ENCODE data around the gene PEX7. TPM values are rescaled to one million over a fixed set of nuclear protein-coding genes. Genes with fewer than 3 reads are reported as not detected.

Gene PEX7, protein sequence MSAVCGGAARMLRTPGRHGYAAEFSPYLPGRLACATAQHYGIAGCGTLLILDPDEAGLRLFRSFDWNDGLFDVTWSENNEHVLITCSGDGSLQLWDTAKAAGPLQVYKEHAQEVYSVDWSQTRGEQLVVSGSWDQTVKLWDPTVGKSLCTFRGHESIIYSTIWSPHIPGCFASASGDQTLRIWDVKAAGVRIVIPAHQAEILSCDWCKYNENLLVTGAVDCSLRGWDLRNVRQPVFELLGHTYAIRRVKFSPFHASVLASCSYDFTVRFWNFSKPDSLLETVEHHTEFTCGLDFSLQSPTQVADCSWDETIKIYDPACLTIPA
- polyA plus RNA-seq (2013, experiment 1 of 2) = 5.6 TPM
- polyA plus RNA-seq (2013, experiment 2 of 2) = 5.4 TPM

GRCh38 chr6:136822376-136823127 lies at the start of gene PEX7:
Gene PEX7 (plus strand): TSS chr6:136822592. CDS start chr6:136822666, 74 bp downstream.
- H3K23ac ChIP-seq (ENCODE audit: low read length) = peak within 1 kb of the TSS; percentile 50
- peak within 1 kb of the TSS; percentile 51 for H3K4me3 ChIP-seq (ENCODE audit: low read length)
- H3K4me1 ChIP-seq (ENCODE audit: control insufficient read depth, low read depth, low read length) = no peaks in the 10 kb centered on the region
- H3K79me1 ChIP-seq (ENCODE audit: low read length) = peaks cover 2% of the 10 kb centered on the region
- H3K79me2 ChIP-seq (ENCODE audit: control insufficient read depth, insufficient read depth, low read length) = no peaks in the 10 kb centered on the region
- H3K36me3 ChIP-seq (ENCODE audit: control insufficient read depth, insufficient read depth, low read length) = peaks cover 1% of the 10 kb centered on the region
- no CpG with 5 or more reads among the region's 78 CpGs for WGBS (ENCODE audit: extremely low coverage, insufficient coverage, low lambda C conversion rate)
- peak within 1 kb of the TSS; percentile 97 for H3K18ac ChIP-seq (ENCODE audit: low read length)
- no peak within 1 kb of the TSS for H2BK5ac ChIP-seq (ENCODE audit: low read length)
- H3K27ac ChIP-seq (ENCODE audit: low read depth, low read length) = peak within 1 kb of the TSS; percentile 77
- no peak within 1 kb of the TSS for H2BK15ac ChIP-seq (replicated peaks; ENCODE audit: low read depth)
- DNase-seq = peak; percentile 97
- H3K4ac ChIP-seq (ENCODE audit: low read depth, low read length) = peak within 1 kb of the TSS; percentile 63
- H3K4me2 ChIP-seq (ENCODE audit: low read length) = peak within 1 kb of the TSS; percentile 78
- H4K5ac ChIP-seq (ENCODE audit: low read length) = peak within 1 kb of the TSS; percentile 62
- peak within 1 kb of the TSS; percentile 97 for H4K8ac ChIP-seq (ENCODE audit: low read depth, low read length)
- peak within 1 kb of the TSS; percentile 77 for H2AK5ac ChIP-seq (ENCODE audit: low read length)
- peak within 1 kb of the TSS; percentile 97 for H3K56ac ChIP-seq (ENCODE audit: low read length)
- H3K27me3 ChIP-seq (ENCODE audit: insufficient read depth, low read length, poor library complexity) = no peaks in the 10 kb centered on the region
- H2BK120ac ChIP-seq (ENCODE audit: low read depth, low read length) = no peak within 1 kb of the TSS
- H3K9ac ChIP-seq (ENCODE audit: low read length) = peak within 1 kb of the TSS; percentile 77

- H3K79me1 ChIP-seq (ENCODE audit: low read length) = no peaks in the 10 kb centered on the region
- H3K79me2 ChIP-seq (ENCODE audit: control insufficient read depth, insufficient read depth, low read length) = no peaks in the 10 kb centered on the region
- no peak overlapping the region for H3K4me2 ChIP-seq (ENCODE audit: low read length)
- no peak overlapping the region for H4K8ac ChIP-seq (ENCODE audit: low read depth, low read length)
- DNase-seq = peak; percentile 89
- no peak overlapping the region for H2BK120ac ChIP-seq (ENCODE audit: low read depth, low read length)
- H4K5ac ChIP-seq (ENCODE audit: low read length) = no peak overlapping the region
- H3K4ac ChIP-seq (ENCODE audit: low read depth, low read length) = no peak overlapping the region
- no peak overlapping the region for H3K23ac ChIP-seq (ENCODE audit: low read length)
- no peak overlapping the region for H3K27ac ChIP-seq (ENCODE audit: low read depth, low read length)
- H3K9ac ChIP-seq (ENCODE audit: low read length) = no peak overlapping the region
- H3K36me3 ChIP-seq (ENCODE audit: control insufficient read depth, insufficient read depth, low read length) = no peaks in the 10 kb centered on the region
- no peak overlapping the region for H3K18ac ChIP-seq (ENCODE audit: low read length)
- H2BK5ac ChIP-seq (ENCODE audit: low read length) = no peak overlapping the region
- H3K4me3 ChIP-seq (ENCODE audit: low read length) = no peak overlapping the region
- no CpG with 5 or more reads among the region's 6 CpGs for WGBS (ENCODE audit: extremely low coverage, insufficient coverage, low lambda C conversion rate)
- no peak overlapping the region for H2AK5ac ChIP-seq (ENCODE audit: low read length)
- H3K4me1 ChIP-seq (ENCODE audit: control insufficient read depth, low read depth, low read length) = no peaks in the 10 kb centered on the region
- no peak overlapping the region for H2BK15ac ChIP-seq (replicated peaks; ENCODE audit: low read depth)
- H3K56ac ChIP-seq (ENCODE audit: low read length) = no peak overlapping the region
- no peaks in the 10 kb centered on the region for H3K27me3 ChIP-seq (ENCODE audit: insufficient read depth, low read length, poor library complexity)
These were observed 49.5 kb upstream of the PEX7 start for GRCh38 chr6:136772685-136773472.

GRCh38 chr6:136773473-136773796 lies 49.0 kb upstream of the PEX7 start:
- Histone ChIP-seq H2BK15ac (replicated peaks; ENCODE audit: low read depth) (no peak overlapping the region), H3K27ac (ENCODE audit: low read depth, low read length) (no peak overlapping the region), H4K8ac (ENCODE audit: low read depth, low read length) (no peak overlapping the region), H3K9ac (ENCODE audit: low read length) (no peak overlapping the region), H3K79me1 (ENCODE audit: low read length) (no peaks in the 10 kb centered on the region), H4K5ac (ENCODE audit: low read length) (no peak overlapping the region), H3K23ac (ENCODE audit: low read length) (no peak overlapping the region), H3K36me3 (ENCODE audit: control insufficient read depth, insufficient read depth, low read length) (no peaks in the 10 kb centered on the region), H3K4me3 (ENCODE audit: low read length) (no peak overlapping the region), H3K4ac (ENCODE audit: low read depth, low read length) (no peak overlapping the region), H2BK5ac (ENCODE audit: low read length) (no peak overlapping the region), H3K79me2 (ENCODE audit: control insufficient read depth, insufficient read depth, low read length) (no peaks in the 10 kb centered on the region), H3K56ac (ENCODE audit: low read length) (no peak overlapping the region), H2AK5ac (ENCODE audit: low read length) (no peak overlapping the region), H3K27me3 (ENCODE audit: insufficient read depth, low read length, poor library complexity) (no peaks in the 10 kb centered on the region), H2BK120ac (ENCODE audit: low read depth, low read length) (no peak overlapping the region), H3K18ac (ENCODE audit: low read length) (no peak overlapping the region), H3K4me1 (ENCODE audit: control insufficient read depth, low read depth, low read length) (no peaks in the 10 kb centered on the region), H3K4me2 (ENCODE audit: low read length) (no peak overlapping the region)
- DNase-seq = no peak
- no CpG with 5 or more reads among the region's 4 CpGs for WGBS (ENCODE audit: extremely low coverage, insufficient coverage, low lambda C conversion rate)

DNA sequence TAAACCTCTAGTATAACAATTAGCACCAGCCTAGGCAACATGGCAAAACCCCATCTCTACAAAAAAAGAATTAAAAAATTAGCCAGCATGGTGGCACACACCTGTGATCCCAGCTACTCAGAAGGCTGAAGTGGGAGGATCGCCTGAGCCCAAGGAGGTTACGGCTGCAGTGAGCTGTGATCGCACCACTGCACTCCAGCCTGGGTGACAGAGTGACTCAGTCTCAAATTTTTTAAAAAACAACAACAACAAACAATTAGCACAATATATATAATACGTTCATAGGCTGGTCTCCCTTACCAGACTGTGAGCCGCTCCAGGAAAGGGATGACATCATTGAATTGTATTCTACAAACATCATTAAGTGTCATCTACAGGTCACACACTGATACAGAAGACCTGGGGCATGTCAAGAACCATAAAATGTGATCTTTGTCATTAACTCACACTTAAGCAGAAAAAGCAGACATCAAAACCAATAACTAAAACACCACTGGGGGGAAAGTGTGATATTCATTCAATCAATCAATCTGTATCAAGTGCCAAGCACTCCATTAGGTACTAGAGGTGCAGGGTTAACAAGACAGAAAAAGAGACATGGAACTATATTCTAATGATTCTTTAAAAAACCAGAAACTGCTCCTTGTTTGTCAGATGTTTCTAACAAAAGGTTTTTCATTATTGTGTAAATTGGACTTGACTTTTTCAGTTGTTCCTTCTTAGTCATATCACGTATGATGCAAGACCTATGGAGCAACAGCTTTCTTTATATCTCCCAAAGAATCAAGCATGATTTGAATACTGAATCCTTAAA lies 48.0 kb upstream of the PEX7 start:
- H4K8ac ChIP-seq (ENCODE audit: low read depth, low read length) = no peak overlapping the region
- no peaks in the 10 kb centered on the region for H3K4me1 ChIP-seq (ENCODE audit: control insufficient read depth, low read depth, low read length)
- H3K4ac ChIP-seq (ENCODE audit: low read depth, low read length) = no peak overlapping the region
- no peak overlapping the region for H3K27ac ChIP-seq (ENCODE audit: low read depth, low read length)
- no peak overlapping the region for H3K4me2 ChIP-seq (ENCODE audit: low read length)
- H2BK15ac ChIP-seq (replicated peaks; ENCODE audit: low read depth) = no peak overlapping the region
- no peaks in the 10 kb centered on the region for H3K27me3 ChIP-seq (ENCODE audit: insufficient read depth, low read length, poor library complexity)
- no peaks in the 10 kb centered on the region for H3K36me3 ChIP-seq (ENCODE audit: control insufficient read depth, insufficient read depth, low read length)
- no peak overlapping the region for H3K4me3 ChIP-seq (ENCODE audit: low read length)
- H2AK5ac ChIP-seq (ENCODE audit: low read length) = no peak overlapping the region
- no peak overlapping the region for H3K9ac ChIP-seq (ENCODE audit: low read length)
- no peak overlapping the region for H2BK5ac ChIP-seq (ENCODE audit: low read length)
- H3K18ac ChIP-seq (ENCODE audit: low read length) = no peak overlapping the region
- peak; percentile 29 for DNase-seq
- WGBS (ENCODE audit: extremely low coverage, insufficient coverage, low lambda C conversion rate) = no CpG with 5 or more reads among the region's 6 CpGs
- no peak overlapping the region for H4K5ac ChIP-seq (ENCODE audit: low read length)
- H3K79me1 ChIP-seq (ENCODE audit: low read length) = no peaks in the 10 kb centered on the region
- no peak overlapping the region for H2BK120ac ChIP-seq (ENCODE audit: low read depth, low read length)
- no peak overlapping the region for H3K56ac ChIP-seq (ENCODE audit: low read length)
- H3K79me2 ChIP-seq (ENCODE audit: control insufficient read depth, insufficient read depth, low read length) = no peaks in the 10 kb centered on the region
- no peak overlapping the region for H3K23ac ChIP-seq (ENCODE audit: low read length)

- Histone ChIP-seq H3K36me3 (ENCODE audit: control insufficient read depth, insufficient read depth, low read length) (no peaks in the 10 kb centered on the region), H3K4me2 (ENCODE audit: low read length) (no peak overlapping the region), H2AK5ac (ENCODE audit: low read length) (no peak overlapping the region), H4K5ac (ENCODE audit: low read length) (no peak overlapping the region), H3K9ac (ENCODE audit: low read length) (no peak overlapping the region), H3K79me2 (ENCODE audit: control insufficient read depth, insufficient read depth, low read length) (no peaks in the 10 kb centered on the region), H4K8ac (ENCODE audit: low read depth, low read length) (no peak overlapping the region), H2BK5ac (ENCODE audit: low read length) (no peak overlapping the region), H3K4me3 (ENCODE audit: low read length) (no peak overlapping the region), H3K56ac (ENCODE audit: low read length) (no peak overlapping the region), H2BK120ac (ENCODE audit: low read depth, low read length) (no peak overlapping the region), H3K23ac (ENCODE audit: low read length) (no peak overlapping the region), H3K27me3 (ENCODE audit: insufficient read depth, low read length, poor library complexity) (no peaks in the 10 kb centered on the region), H2BK15ac (replicated peaks; ENCODE audit: low read depth) (no peak overlapping the region), H3K4ac (ENCODE audit: low read depth, low read length) (no peak overlapping the region), H3K4me1 (ENCODE audit: control insufficient read depth, low read depth, low read length) (no peaks in the 10 kb centered on the region), H3K79me1 (ENCODE audit: low read length) (no peaks in the 10 kb centered on the region), H3K18ac (ENCODE audit: low read length) (no peak overlapping the region), H3K27ac (ENCODE audit: low read depth, low read length) (no peak overlapping the region)
- no peak for DNase-seq
- WGBS (ENCODE audit: extremely low coverage, insufficient coverage, low lambda C conversion rate) = no CpG with 5 or more reads among the region's 3 CpGs
These were observed 47.3 kb upstream of the PEX7 start for GRCh38 chr6:136775081-136775480.

Measured in mesendoderm (in vitro differentiated cells).